GM19328 (cell line): ENCODE measurements around the gene MALRD1.
"Not testable (repeated sequence)": the region's sequence is repeated elsewhere in the genome, so short reads cannot be mapped to it uniquely, and the experiment has no call there.

Experiments
- ATAC-seq: cut with Tn5 transposase; IDR thresholded peaks from one replicate; pipeline ENCODE4 v1.9.1; 2021; ENCODE audit warnings: mild to moderate bottlenecking, moderate library complexity; ENCODE audit not compliant: unreplicated experiment

MALRD1 gene

DNA sequence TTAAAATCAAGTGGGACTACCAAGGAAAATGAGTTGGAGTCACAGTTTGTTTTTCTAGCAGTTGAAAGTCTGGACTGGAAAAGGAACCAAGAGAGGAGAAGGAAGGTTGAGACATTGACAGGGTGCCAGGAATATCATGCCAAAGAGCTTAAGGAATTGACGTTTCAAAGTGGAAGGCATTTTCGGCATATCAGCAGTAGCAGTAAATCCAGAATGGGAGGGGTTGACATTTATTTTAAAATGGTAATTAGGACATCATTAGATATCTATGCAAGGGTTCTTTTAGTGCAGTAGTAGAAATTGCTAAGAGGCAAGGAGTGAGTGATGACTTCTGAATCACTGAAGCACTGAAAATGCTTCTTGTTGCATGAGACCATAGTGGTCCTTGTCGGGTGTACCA is 431.8 kb downstream of the MALRD1 start:
- ATAC-seq, result no peak

- no peak for ATAC-seq
Measured at GRCh38 chr10:19483421-19483820, 434.8 kb downstream of the MALRD1 start.

DNA sequence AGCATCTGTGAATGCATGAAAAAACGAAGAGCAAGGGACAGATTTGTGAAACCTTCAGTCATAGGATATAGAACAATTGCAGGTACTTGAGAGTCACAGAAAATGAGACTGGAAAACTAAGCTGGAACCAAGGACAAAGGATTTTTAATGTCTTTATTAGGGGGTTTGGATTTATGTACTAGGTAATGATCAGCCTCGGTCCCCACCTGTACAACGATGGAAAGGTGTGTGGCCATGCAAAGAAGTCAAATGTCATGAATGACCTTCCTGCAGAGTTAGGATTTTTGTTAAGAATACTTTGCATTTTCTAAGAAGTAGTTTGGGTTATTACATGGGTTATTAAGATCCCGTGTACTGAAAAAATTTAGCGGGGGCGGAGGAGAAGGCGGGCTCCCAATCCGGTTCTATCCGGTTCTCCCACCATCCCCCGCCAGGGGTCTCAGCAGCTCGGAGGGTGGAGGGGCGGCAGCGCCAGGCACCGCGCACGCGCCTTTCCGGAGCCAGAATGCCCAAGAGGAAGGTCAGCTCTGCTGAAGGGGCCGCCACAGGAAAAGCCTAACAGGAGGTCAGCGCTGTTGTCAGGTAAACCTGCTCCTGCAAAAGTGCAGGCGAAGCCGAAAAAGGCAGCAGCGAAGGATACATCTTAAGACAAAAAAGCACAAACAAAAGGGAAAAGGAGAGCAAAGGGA is 440.1 kb downstream of the MALRD1 start:
- ATAC-seq, result no peak

DNA sequence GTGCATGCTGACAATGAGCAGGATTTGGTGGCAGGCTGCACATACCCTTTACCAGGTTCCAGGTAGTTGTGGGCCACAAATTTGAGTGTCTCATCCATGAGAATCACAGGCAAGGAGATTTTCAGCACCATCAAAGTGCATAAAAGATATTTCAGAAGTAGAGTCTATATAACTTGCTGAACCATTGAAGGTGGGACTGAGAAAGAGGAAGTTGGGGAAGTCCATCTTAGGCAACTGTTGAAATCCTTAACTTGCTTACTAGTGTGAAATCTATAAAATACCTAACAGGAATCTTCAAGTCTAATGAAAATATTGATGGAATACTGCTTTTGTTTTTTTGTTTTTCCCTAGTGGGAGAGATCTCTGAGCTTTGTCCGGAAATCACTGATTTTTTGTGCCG is 442.6 kb downstream of the MALRD1 start:
- ATAC-seq, result no peak

GRCh38 chr10:19493917-19494316 is 445.3 kb downstream of the MALRD1 start:
- ATAC-seq, result no peak

GRCh38 chr10:19497026-19497425 is 448.4 kb downstream of the MALRD1 start:
- ATAC-seq, result no peak

GRCh38 chr10:19498393-19499290 is 450.0 kb downstream of the MALRD1 start:
- no peak for ATAC-seq

DNA sequence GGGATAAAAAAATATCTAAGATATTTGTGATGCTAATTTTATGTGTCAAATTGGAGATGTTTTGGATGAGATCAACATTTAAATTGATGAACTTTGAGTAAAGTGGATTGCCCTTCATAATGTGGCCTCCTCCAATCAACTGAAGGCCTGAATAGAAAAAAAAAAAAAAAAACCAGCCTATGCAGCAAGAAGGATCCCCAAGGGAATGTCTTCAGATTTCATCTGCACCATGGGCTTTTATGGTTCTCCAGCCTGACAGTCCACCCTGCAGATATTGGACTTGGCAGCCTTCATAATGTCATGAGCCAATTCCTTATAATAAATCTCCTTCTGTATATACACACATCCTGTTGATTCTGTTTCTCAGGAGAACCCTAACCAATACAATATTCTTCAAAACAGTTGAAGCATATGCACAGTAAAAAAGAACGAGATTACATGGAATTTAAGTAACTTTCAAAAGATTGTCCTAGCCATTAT is 450.7 kb downstream of the MALRD1 start:
- no peak for ATAC-seq

DNA sequence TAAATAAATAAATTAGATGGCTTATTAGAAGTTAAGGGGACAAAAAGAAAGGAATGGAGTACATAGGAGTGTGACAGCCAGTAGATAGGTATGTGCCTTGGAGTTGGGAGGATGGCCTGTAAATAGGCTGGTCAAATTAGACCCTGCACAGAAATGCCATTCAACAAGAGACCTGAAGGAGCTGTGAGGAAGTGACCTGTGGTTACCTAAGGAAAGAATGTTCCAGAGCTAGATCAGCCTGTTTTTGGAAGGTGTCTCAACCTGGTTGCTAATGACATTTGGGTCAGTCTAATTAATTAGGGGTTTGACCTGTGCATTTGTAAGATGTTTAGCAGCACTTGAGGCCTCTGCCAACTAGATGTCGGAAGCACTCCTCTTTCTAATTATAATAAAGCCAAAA is 452.4 kb downstream of the MALRD1 start:
- ATAC-seq, result no peak

GRCh38 chr10:19505320-19506312 is 457.0 kb downstream of the MALRD1 start:
- no peak for ATAC-seq

GRCh38 chr10:19510005-19510732 is 461.6 kb downstream of the MALRD1 start:
- ATAC-seq, result not testable (repeated sequence)

GRCh38 chr10:19518109-19518508 is 469.5 kb downstream of the MALRD1 start:
- no peak for ATAC-seq

GRCh38 chr10:19518632-19519031 is 470.0 kb downstream of the MALRD1 start:
- no peak for ATAC-seq

DNA sequence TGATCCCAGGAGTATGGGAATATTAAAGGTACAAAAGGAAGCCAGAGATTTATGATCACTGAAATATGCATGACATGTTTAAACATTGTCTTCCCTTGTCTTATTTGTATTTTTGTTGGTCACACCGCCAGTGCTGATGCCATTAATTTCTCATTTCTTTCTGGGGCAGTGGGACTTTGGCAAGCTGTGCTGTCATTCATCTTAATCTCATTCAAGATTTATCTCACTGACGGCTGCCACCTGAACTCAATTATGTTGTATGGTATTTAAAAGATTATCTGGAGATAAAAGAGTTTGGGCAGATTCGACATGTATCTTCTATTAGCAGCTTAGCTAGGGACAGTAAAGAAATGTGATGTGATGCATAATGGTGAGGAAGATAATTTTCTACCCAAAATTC is 482.7 kb downstream of the MALRD1 start:
- ATAC-seq, result no peak

- no peak for ATAC-seq
Measured at GRCh38 chr10:19532411-19532810, 483.8 kb downstream of the MALRD1 start.

GRCh38 chr10:19541299-19541698 is 492.7 kb downstream of the MALRD1 start:
- no peak for ATAC-seq

- no peak for ATAC-seq
Measured at GRCh38 chr10:19546224-19546623, 497.6 kb downstream of the MALRD1 start.

DNA sequence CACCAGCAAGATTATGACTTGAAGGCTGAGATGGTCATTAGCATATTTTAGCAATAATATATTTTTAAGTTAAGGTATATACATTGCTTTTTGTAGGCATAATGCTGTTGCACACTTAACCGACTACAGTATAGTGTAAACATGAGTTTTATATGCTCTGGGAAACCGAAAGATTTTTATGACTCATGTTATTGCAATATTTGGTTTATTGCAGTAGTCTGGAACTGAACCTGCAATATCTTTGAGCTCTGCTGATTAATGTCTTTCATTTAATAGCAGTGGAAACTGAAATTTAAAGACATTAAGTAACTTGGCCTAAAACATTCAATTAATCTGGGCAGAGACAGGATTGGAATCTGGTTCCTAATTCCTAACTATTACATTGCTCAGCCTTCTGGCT is 500.9 kb downstream of the MALRD1 start:
- ATAC-seq, result no peak

DNA sequence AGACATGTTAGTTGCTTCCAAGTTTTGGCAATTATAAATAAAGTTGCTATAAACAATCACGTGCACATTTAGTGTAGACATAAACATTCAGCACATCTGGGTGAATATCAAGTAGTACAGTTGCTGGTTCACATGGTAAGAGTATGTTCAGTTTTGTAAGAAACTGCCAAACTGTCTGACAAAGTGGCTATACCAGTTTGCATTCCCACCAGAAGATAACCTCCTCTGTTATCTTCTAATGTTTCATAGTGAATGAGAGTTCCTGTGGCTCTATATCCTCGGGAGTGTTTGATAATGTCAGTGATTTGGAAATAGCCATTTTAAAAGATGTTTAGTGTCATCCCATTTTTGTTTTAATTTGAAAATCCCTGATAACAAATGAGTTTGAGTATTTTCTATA is 508.1 kb downstream of the MALRD1 start:
- no peak for ATAC-seq

DNA sequence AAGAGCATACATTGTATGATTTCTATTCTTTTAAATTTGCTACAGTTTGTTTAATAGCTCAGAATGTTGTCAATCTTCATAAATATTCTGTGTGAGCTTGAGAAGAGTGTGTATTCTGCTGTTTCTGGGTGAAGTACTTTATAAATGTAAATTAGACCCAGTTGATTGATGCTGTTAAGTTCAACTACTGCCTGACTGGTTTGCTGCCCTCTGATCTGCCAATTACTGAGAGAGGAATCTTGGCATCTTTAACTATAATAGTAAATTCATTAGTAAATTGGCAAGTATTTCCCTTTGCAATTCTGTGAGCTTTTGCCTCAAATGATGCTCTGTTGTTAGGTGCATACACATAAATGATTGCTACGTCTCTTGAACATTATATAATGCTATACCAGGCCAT is 512.6 kb downstream of the MALRD1 start:
- no peak for ATAC-seq
